DMS53 (cell line): ENCODE measurements around the gene SOX8.
"Not testable (repeated sequence)": the region's sequence is repeated elsewhere in the genome, so short reads cannot be mapped to it uniquely, and the experiment has no call there.

ENCODE experiments used
- DNase-seq: peaks from one replicate; lab custom pipeline; 2025; lab: John Stamatoyannopoulos, UW

SOX8 gene

DNA sequence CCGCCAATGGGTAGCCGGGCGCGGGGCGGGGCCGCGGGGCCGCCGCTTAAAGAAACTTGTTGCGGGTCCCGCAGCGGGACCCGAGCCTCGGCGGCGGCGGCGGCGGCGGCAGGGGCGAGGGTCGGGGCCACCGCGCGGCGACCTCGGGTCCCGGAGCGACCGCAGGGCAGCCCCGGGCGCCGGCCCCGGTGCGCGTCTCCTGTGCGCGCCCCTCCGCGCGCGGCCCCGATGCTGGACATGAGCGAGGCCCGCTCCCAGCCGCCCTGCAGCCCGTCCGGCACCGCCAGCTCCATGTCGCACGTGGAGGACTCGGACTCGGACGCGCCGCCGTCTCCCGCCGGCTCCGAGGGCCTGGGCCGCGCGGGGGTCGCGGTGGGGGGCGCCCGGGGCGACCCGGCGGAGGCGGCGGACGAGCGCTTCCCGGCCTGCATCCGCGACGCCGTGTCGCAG, at the start of gene SOX8:
SOX8 (plus strand) TSS at position 76 of the 450 bp plus-strand sequence; CDS start at position 229, 153 bp downstream.
- peak; percentile 50 for DNase-seq

DNA sequence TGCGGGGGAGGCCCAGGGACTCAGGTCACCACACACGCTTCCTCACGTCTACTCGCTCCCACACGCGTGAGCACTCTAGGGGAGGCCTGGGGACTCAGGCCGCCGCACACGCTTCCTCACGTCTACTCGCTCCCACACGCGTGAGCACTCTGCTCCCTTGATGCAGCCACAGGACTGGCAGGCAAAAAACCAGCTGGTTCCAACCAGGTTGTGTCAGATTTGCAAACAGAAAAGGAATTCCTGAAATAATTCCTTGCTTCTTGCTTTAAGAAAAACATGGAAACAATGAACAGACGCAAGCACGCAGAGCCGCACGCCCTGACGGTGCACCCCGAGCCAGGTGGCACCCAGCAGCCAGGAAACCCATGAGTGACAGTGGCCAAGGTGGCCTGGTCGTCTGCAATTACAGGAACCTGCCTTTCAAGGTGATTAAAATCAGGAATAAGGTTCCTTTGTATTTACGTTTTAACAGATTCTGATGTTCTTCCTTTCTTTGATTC, 48.7 kb upstream of the SOX8 start:
- DNase-seq, result no peak

DNA sequence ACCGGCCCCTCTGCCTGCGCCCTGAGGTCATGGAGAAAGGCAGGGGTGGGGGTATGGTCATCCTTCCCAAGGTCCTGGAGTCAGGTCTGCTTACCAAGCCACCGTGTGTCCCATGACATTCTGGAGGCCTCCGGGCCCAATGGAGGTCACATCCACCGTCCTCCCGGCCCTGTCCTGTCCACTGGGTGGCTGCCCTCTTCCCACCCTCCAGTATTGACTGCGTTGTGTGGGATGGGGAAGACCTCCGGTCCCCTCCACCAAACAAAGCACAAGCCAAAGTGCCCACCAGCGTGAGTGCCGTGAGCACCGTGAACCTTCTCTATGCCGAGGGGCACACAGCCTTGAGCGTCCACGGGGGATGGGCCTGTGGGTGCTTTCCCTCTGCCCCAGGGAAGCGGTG, 48.0 kb upstream of the SOX8 start:
- DNase-seq, result no peak

DNA sequence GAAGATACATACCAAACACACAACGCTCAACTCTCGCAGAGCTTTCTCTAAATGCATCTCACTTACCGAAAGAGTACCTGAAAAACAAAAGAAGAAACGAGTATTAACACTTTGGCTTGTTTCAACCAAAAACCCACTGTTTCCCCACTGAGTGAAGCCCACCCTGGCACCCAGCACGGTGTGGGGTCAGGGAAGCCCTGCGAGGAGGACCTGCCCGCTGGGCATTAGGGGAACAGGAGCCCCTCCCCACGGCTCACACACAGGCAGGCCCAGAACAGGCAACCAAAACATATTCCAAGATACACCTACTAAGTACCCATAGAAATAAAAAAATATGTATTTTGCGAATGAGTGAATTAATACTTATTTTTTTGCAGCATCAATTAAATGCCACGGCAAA, 47.4 kb upstream of the SOX8 start:
- DNase-seq, result no peak

DNA sequence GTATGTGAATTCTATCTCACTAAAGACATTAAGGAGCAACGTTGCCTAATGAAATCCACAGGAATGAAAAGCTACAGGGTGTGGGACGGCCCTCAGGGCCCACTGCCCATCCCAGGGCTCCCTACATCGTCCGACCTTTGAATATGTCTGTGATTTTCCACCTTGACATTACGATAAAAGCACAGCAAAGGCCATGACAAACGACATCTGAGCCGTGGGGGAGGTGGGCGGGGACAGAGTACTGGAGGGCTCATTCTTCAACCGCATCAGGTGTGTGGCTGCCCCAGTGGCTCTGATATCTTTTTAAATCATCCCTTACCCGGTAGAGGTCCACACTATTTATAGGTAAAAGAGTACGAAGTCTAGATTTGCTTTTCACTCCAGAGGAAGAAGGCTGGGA, 45.9 kb upstream of the SOX8 start:
- DNase-seq, result no peak

DNA sequence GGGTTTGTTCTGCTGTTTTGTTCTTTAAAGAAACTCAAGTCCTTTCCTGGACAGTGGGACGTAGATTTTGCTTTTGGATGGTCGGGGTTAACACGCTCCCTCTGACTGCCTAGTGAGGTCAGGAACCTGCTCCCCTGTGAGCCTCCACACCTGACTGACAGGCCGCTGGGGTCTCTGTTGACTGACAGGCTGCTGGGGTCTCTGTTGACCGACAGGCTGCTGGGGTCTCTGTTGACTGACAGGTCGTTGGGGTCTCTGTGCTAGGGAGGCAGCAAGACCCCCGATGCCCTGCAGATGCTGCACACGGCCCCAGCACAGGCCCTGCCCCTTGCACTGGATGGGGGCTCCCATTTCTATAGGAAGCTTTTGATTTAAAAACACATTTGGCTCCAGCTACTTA, 44.3 kb upstream of the SOX8 start:
- no peak for DNase-seq

DNA sequence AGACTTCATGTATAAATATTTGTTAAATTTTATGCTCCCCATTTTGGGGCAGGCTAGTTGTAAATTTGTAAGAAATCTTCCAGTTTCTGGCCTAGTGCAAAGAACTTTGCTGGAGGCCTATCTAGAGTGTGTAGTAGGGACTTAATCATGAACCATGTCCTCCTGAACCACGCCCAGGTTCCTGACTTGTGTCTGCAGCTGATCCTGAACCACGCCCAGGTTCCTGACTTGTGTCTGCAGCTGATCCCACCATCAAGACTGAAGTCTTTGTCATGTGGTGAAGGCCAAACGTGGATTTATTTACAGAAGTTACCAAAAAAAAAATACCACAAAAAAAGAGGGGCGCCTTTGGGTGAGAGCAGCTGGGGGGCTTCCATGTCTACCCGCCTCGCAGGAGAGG, 43.8 kb upstream of the SOX8 start:
- no peak for DNase-seq

DNA sequence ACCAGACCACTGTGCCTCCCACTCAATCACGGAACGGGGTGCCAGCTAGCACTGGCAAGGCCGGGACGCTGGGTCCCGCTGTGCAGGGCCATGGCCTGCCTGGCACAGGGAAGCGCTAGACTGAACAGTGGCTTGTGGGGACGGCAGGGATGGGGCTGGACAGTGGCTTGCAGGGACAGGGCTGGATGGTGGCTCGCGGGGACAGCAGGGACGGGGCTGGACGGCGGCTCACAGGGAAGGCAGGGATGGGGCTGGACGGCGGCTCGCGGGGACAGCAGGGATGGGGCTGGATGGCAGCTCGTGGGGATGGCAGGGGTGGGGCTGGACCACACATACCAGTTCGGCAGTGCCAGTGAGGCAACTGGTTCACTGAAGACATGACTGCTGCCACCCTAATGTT, 43.4 kb upstream of the SOX8 start:
- DNase-seq, result no peak

DNA sequence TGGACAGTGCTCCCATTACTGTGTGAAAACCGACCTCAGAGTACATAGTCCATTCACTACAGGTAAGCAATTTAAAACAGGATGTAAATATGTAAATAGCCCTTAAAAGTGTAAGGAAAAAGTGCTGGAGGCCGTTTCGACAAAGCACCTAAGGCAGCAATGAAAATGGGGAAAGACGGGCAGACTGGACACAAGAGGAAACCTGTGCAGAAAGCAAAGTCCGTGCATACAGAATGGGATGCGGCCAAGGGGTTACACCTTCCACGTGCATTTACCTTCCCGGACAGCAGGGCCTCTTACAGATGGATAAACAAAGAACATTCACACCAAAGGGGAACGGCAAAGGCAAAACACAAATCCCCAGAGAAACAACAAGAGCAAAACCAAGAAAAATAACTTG, 42.8 kb upstream of the SOX8 start:
- DNase-seq, result no peak

DNA sequence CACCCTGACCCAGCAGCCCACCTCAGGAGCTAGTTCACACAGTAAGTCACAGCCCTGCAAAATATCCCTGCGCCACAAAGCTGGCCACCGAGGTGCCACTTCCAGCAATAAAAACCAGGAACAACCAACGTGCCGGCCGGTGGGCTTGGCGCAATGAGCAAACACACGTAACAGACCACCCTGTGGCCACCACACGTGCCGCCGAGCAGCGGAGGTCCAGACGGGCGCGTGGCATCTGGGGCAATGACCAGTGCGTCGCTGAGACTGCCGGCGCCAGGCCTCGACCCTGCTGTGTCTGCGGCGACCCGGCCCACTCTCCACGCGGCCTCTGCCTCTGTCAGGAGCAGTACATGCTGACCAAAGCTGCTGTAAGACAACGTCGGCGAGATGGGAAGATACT, 42.3 kb upstream of the SOX8 start:
- DNase-seq, result no peak

DNA sequence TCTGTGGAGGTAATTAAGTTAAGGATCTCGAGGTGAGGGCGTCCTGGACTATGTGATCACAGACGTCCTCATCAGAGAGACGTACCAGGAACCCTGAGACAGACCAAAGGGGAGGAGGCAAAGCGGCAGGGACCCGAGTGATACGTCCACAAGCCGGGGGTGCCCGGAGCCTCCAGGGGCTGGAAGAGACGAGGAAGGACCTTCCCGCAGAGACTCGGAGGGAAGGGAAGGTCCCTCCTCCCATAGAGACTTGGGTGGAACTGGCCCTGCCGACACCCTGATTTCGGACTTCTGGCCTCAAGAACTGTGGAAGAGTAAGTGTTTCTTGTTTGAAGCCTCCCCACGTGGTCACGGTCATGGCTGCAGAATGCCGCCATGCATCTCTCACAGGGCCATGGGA, 41.6 kb upstream of the SOX8 start:
- no peak for DNase-seq

DNA sequence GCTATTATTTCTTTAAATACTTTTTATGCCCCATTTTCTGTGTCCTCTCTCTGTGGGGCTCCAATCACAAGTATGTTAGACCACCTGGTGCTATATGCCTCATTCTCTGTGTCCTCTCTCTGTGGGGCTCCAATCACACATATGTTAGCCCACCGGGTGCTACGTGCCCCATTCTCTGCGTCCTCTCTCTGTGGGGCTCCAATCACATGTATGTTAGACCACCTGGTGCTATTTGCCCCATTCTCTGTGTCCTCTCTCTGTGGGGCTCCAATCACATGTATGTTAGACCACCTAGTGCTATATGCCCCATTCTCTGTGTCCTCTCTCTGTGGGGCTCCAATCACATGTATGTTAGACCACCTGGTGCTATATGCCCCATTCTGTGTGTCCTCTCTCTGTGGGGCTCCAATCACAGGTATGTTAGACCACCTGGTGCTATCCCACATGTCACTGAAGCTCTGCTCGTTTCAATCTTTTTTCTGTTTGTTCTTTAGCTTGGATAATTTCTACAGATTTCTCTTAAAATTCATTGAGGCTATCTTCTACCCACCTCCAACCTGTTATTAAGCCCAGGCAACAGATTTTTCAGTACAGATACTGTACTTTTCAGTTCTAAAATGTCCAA, 39.0 kb upstream of the SOX8 start:
- no peak for DNase-seq

DNA sequence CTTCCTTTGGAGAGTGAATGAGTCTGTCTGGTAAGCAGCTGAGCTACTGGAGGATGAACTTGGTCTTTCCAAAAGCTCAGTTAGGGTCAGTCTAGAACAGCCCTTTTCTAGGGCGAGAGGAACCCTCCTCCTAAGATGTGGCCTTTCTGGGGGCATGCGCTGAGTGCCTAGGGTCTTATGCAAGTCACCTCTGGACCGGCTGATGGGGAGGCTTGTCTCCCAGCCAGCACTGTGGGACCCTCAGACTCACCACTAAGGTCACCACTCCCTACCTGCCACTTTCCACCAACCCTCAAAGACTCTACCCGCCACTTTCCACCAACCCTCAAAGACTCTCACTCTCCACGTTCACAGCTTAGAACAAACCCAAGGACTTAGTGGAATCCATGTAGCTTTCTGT, 37.6 kb upstream of the SOX8 start:
- no peak for DNase-seq

DNA sequence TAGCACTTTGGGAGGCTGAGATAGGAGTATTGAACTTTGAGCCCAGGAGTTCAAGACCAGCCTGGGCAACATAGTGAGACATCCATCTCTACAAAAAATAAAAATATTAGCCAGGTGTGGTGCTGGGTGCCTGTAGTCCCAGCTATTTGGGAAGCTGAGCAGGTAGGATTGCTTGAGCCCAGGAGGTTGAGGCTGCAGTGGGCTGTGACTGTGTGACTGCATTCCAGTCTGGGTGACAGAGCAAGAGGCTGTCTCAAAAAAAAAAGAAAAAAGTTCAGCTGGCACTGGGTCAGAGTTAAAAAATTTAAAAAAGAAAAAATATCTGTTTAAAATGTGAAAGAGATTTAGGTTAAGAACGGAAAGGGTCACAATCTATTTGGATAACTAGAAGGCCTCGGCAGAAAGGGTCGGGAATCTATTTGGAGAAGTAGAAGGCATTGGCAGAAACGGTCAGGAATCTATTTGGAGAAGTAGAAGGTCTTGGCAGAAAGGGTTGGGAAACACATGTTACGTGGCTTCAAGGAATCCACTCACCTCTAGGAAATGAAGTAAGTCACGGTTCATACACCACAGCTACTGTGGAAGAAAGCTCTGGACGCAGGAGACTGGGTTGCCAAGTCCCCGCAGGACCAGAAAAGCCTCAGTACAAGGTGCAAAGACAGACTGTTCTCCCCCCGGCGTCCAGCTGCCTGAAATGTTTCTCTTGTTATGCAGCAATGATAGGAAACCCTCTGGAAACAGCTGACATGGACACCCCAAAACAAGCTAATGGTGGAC, 36.1 kb upstream of the SOX8 start:
- no peak for DNase-seq

DNA sequence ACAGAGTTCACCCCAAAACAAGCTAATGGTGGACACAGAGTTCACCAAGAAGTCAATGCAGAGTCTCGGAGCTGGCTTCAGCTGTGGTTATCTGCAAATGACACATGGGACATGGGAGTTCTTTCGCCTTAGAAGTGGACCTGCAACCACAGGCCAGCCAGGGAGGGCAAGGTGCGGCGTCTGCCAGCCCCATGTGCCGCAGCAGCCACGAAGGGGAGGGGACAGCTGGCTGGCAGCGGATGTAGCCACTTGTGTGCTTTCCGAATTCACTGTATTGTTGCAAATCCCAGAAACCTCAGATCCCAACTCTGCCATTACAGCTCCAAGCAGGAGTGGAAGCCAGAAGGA, 35.5 kb upstream of the SOX8 start:
- DNase-seq, result no peak

DNA sequence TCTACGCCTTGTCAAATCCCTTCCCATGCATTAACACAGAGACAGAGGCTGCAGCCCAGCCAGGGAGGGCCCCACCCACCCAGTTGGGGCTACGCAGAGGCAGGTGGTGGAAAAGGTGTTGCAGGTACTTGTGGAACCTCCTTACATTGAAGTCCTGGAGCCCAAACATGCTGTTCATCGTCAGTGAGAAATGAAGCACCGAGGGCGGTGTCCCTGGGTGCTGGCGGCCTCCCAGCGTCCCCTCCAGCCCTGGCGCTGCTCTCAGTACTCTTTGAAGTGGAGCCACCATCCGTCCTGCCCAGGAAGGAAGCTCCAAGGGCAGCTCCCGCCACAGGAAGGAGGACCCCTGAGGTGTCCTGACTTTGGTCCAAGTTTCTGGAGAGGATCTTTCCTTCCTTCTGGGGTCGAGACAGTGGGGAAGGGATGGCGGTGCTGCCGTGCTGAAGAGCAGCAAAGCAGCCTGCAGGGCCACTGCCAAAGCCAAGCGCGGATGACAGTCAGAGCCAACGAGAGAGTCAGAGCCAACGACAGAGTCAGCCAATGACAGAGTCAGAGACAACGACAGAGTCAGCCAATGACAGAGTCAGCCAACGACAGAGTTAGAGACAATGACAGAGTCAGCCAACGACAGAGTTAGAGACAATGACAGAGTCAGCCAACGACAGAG, 34.2 kb upstream of the SOX8 start:
- DNase-seq, result no peak

DNA sequence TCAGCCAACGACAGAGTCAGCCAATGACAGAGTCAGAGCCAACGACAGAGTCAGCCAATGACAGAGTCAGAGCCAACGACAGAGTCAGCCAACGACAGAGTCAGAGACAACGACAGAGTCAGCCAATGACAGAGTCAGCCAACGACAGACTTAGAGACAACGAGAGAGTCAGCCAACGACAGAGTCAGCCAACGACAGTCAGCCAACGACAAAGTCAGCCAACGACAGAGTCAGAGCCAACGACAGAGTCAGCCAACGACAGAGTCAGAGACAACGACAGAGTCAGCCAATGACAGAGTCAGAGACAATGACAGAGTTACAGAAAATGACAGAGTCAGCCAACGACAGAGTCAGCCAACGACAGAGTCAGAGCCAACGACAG, 33.7 kb upstream of the SOX8 start:
- DNase-seq, result not testable (repeated sequence)

DNA sequence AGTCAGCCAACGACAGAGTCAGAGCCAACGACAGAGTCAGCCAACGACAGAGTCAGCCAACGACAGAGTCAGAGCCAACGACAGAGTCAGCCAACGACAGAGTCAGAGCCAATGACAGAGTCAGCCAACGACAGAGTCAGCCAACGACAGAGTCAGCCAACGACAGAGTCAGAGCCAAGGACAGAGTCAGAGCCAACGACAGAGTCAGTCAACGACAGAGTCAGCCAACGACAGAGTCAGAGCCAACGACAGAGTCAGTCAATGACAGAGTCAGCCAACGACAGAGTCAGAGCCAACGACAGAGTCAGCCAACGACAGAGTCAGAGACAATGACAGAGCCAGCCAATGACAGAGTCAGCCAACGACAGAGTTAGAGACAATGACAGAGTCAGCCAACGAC, 32.8 kb upstream of the SOX8 start:
- DNase-seq, result not testable (repeated sequence)

DNA sequence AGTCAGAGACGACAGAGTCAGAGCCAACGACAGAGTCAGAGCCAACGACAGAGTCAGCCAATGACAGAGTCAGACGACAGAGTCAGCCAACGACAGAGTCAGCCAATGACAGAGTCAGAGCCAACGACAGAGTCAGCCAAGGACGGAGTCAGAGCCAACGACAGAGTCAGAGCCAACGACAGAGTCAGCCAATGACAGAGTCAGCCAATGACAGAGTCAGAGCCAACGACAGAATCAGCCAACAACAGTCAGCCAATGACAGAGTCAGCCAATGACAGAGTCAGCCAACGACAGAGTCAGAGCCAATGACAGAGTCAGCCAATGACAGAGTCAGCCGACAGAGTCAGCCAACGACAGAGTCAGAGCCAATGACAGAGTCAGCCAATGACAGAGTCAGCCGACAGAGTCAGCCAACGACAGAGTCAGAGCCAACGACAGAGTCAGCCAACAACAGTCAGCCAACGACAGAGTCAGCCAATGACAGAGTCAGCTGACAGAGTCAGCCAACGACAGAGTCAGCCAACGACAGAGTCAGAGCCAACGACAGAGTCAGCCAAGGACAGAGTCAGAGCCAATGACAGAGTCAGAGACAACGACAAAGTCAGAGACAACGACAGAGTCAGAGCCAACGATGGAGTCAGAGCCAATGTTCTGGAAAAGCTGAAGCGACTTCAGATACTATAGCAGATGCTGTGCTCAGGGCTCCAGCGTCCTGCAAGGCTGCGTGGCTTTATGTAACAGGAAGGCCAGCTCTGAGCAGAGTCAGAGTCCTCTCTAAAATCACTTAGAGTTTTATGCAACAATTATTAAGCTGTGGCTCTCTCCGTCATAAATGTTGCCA, 30.6 kb upstream of the SOX8 start:
- DNase-seq, result not testable (repeated sequence)

DNA sequence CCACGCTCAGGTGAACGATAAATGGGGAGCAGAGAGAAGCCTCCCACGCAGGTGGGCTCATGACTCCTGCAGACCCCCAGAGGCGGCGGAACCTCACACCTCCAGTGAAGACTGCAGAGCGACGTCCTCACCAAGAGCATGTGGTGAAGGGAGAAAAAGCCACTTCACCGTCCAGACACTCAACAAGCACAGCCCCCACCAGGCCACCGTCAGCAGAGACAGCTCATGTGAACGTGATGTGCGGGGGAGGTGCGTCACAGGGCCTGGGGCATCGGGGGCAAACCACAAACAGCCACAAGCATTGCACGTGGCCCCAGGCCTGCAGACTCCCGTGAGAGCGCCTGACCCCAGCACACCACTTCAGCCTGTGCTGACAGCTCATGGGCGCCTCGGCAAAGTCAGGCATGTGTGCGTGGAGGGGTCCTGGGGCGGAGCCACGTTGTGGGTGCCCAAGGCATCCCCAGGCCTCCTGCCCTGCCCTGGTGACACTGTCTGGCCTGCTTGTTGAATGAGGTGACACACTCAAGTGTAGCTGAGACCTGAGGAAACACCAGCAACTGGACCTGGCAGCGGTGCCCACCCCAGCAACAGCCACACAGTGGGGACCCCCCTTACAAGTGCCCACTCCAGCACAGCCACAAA, 29.8 kb upstream of the SOX8 start:
- DNase-seq, result no peak

DNA sequence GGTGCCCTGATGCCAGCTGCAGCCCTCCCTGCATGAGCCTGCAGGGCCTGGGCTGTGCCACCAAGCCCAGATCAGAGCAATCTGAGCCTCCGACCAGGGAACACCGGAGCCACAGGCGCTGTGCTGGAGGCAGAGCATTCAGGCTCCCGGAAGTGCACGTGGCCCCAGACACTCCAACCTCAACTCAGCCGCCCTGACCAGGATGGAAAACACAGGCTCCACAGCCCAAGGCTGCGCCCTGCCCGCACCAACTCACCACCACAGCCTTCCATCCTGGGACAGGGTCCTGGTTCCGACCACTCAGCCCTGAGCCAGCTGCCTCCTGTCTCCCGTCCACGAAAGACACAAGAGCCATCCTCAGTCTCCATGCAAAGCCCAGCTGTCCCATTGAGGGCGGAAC, 29.2 kb upstream of the SOX8 start:
- no peak for DNase-seq

DNA sequence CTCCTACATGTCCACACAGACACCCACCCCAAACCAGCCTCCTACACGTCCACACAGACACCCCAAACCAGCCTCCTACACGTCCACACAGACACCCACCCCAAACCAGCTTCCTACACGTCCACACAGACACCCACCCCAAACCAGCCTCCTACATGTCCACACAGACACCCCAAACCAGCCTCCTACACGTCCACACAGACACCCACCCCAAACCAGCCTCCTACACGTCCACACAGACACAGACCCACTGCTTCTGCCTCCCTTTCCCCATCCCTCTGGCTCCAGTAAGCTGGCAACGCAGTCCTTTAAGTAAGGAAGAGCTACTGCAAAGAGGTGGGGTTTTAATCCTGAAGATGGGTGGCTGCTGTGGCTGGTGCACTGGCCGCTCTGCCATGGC, 27.8 kb upstream of the SOX8 start:
- DNase-seq, result not testable (repeated sequence)
